Liver (tissue), 9 donors: ENCODE results near the gene ZNF783. TPM values are rescaled to one million over a fixed set of nuclear protein-coding genes. Genes with fewer than 3 reads are reported as not detected.

Source experiments
- DNase-seq: peaks from one replicate; pipeline ENCODE4 v3.0.0-alpha.2; 2017; ENCODE audit warnings: low spot score
- H3K27ac ChIP-seq, 2 donors: one replicate each; pipeline ENCODE4 v1.7.0; 2013; ENCODE audit warnings: inconsistent platforms in 2 of 2, low read length in 2 of 2, control low read depth in 1 of 2, low read depth in 1 of 2, mild to moderate bottlenecking in 1 of 2
- H3K27me3 ChIP-seq, 4 donors: one replicate each; pipeline versions ENCODE4 v1.6.1 to v1.7.0; 2013; ENCODE audit warnings: low read length in 3 of 4, inconsistent platforms in 1 of 4, mild to moderate bottlenecking in 1 of 4, moderate library complexity in 1 of 4; ENCODE audit not compliant: control insufficient read depth in 4 of 4, insufficient read depth in 4 of 4
- H3K36me3 ChIP-seq, 4 donors: one replicate each; pipeline versions ENCODE4 v1.6.1 to v1.7.0; 2013; ENCODE audit warnings: low read length in 3 of 4, mild to moderate bottlenecking in 3 of 4, low read depth in 1 of 4, moderate library complexity in 1 of 4; ENCODE audit not compliant: control insufficient read depth in 4 of 4, insufficient read depth in 3 of 4
- H3K4me1 ChIP-seq, 4 donors: one replicate each; pipeline versions ENCODE4 v1.6.1 to v1.7.0; 2013; ENCODE audit warnings: low read length in 3 of 4, mild to moderate bottlenecking in 3 of 4, moderate library complexity in 1 of 4; ENCODE audit not compliant: control insufficient read depth in 4 of 4, insufficient read depth in 4 of 4
- H3K4me3 ChIP-seq, 3 donors: one replicate each; pipeline versions ENCODE4 v1.6.1 to v1.7.0; 2013; ENCODE audit warnings: low read length in 3 of 3, control low read depth in 1 of 3, low read depth in 1 of 3, mild to moderate bottlenecking in 1 of 3
- H3K9ac ChIP-seq, 2 donors: one replicate each; pipeline ENCODE4 v1.7.0; 2013; ENCODE audit warnings: low read length in 2 of 2, mild to moderate bottlenecking in 2 of 2, moderate library complexity in 2 of 2, control low read depth in 1 of 2, low read depth in 1 of 2
- H3K9me3 ChIP-seq, 4 donors: one replicate each; pipeline versions ENCODE4 v1.6.1 to v1.7.0; 2013; ENCODE audit warnings: low read length in 3 of 4; ENCODE audit not compliant: control insufficient read depth in 4 of 4
- EGR1 ChIP-seq, 2 donors: IDR thresholded peaks; 2 replicates each; pipeline ENCODE4 v1.6.1; 2016 to 2018; ENCODE audit warnings: antibody characterized with exemption in 2 of 2, low read depth in 2 of 2
- FOXA1 ChIP-seq: IDR thresholded peaks from 2 replicates; pipeline ENCODE4 v1.6.1; 2016; ENCODE audit warnings: antibody characterized with exemption
- FOXA2 ChIP-seq: IDR thresholded peaks from 2 replicates; pipeline ENCODE4 v1.6.1; 2016; ENCODE audit warnings: antibody characterized with exemption
- GABPA ChIP-seq, 2 donors: IDR thresholded peaks in 1 of 2; conservative IDR thresholded peaks in 1 of 2; 2 replicates each; pipeline ENCODE4 v1.6.1; 2016; ENCODE audit warnings: antibody characterized with exemption in 2 of 2, mild to moderate bottlenecking in 1 of 2, moderate library complexity in 1 of 2
- HNF4A ChIP-seq, 2 donors: conservative IDR thresholded peaks; 2 replicates each; pipeline ENCODE4 v1.6.1; 2016; ENCODE audit warnings: antibody characterized with exemption in 2 of 2, mild to moderate bottlenecking in 2 of 2
- HNF4G ChIP-seq: IDR thresholded peaks from 2 replicates; pipeline ENCODE4 v1.6.1; 2016; ENCODE audit warnings: antibody characterized with exemption
- JUND ChIP-seq, 2 donors: IDR thresholded peaks; 2 replicates each; pipeline ENCODE4 v1.6.1; 2016; ENCODE audit warnings: antibody characterized with exemption in 2 of 2
- MAX ChIP-seq: IDR thresholded peaks from 2 replicates; pipeline ENCODE4 v1.6.1; 2016; ENCODE audit warnings: antibody characterized with exemption
- NR2F2 ChIP-seq: IDR thresholded peaks from 2 replicates; pipeline ENCODE4 v1.6.1; 2016; ENCODE audit warnings: antibody characterized with exemption
- RAD21 ChIP-seq, 2 donors: IDR thresholded peaks; 2 replicates each; pipeline ENCODE4 v1.6.1; 2016; ENCODE audit warnings: antibody characterized with exemption in 2 of 2, mild to moderate bottlenecking in 2 of 2
- REST ChIP-seq: IDR thresholded peaks from 2 replicates; pipeline ENCODE4 v1.6.1; 2016; ENCODE audit warnings: antibody characterized with exemption, mild to moderate bottlenecking
- RXRA ChIP-seq, 2 donors: IDR thresholded peaks; 2 replicates each; pipeline ENCODE4 v1.6.1; 2017 to 2018; ENCODE audit warnings: antibody characterized with exemption in 2 of 2, mild to moderate bottlenecking in 1 of 2
- SP1 ChIP-seq: IDR thresholded peaks from 2 replicates; pipeline ENCODE4 v1.6.1; 2018; ENCODE audit warnings: antibody characterized with exemption, mild to moderate bottlenecking
- TAF1 ChIP-seq: conservative IDR thresholded peaks from 2 replicates; pipeline ENCODE4 v1.6.1; 2016; ENCODE audit warnings: antibody characterized with exemption, mild to moderate bottlenecking
- YY1 ChIP-seq: IDR thresholded peaks from 2 replicates; pipeline ENCODE4 v1.6.1; 2016; ENCODE audit warnings: antibody characterized with exemption, mild to moderate bottlenecking
- WGBS: extraction: QIAGEN DNeasy Blood & Tissue Kit; methylation state at CpG from one replicate; pipeline ENCODE4 v1.1.7; 2013; 5-methylcytosine and 5-hydroxymethylcytosine counted together
- polyA plus RNA-seq, 2 donors: library from polyadenylated mRNA; stranded (reverse) in 1 of 2; unstranded in 1 of 2; fragments of 200-250 nt in 1 of 2; fragments of >200 nt in 1 of 2; fragmentation: Nextera tagmentation in 1 of 2; extraction: Ambion mirVana in 1 of 2; gene quantifications; one replicate each; pipeline versions ENCODE4 v1.2.1 to v1.2.3, GENCODE V29; 2013 to 2015
- total RNA-seq, 2 donors: library from RNA; depleted of rRNA; stranded (reverse); fragments of >200 nt; gene quantifications; one replicate each; pipeline ENCODE4 v1.2.3, GENCODE V29; 2014
- TF ChIP-seq, protein P1 (sequence below): IDR thresholded peaks from 2 replicates; pipeline ENCODE4 v1.6.1; 2016; ENCODE audit warnings: antibody characterized with exemption
- TF ChIP-seq, protein P2 (sequence below): fragments of 150-350 bp; IDR thresholded peaks from 2 replicates; pipeline ENCODE4 v1.5.1; 2017; ENCODE audit warnings: improper control_type of control experiment, low read depth, low read length; ENCODE audit not compliant: missing input control
- TF ChIP-seq, protein P3 (sequence below): IDR thresholded peaks from 2 replicates; pipeline ENCODE4 v1.6.1; 2016; ENCODE audit warnings: antibody characterized with exemption
- donor health status: healthy.
- donor health status: healthy.
- donor health status: healthy.
- donor health status: healthy.
- donor health status: healthy.

The ZNF783 gene
- total and polyA plus RNA-seq, 4 donors: 1.5 to 4.3 (median 1.8) TPM

DNA sequence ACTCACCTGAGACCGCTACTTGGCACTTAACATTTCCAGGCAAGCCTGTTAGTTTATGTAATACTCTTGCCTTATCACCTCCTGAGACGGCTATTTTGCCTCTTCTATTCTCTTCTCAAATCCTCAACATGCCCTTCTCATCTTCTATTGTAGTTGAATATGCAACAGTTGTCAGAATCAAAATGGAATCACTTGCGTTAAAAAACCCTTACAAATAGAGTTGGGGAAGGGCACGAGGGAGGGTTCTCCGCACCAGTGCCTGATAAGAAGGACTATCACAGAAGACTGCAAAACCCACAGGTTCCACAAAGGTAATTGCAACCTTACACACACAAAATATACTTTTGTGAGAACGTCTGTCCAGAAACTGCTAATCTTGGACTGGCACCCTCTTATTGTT lies 57.4 kb downstream of the ZNF783 start:
- Histone ChIP-seq H3K36me3 (no peaks in the 10 kb centered on the region), H3K4me3 (no peak overlapping the region), H3K27ac (no peak overlapping the region), H3K4me1 (peaks cover 0 to 6% (median 4%) of the 10 kb centered on the region in 4 donors), H3K9me3 (no peaks in the 10 kb centered on the region), H3K9ac (no peak overlapping the region), H3K27me3 (no peaks in the 10 kb centered on the region)
- TF ChIP-seq FOXA1 (no peak), MAX (no peak), HNF4G (no peak), HNF4A (conservative IDR thresholded peaks at IDR 0.05) (no peak), NR2F2 (no peak), REST (no peak), JUND (IDR thresholded peaks at IDR 0.05) (no peak), TAF1 (no peak), SP1 (no peak), RAD21 (IDR thresholded peaks at IDR 0.05) (no peak), YY1 (no peak), RXRA (IDR thresholded peaks at IDR 0.05) (no peak), FOXA2 (no peak), GABPA (IDR thresholded peaks at IDR 0.05 in 1 of 2, conservative IDR thresholded peaks at IDR 0.05 in 1 of 2) (no peak), EGR1 (IDR thresholded peaks at IDR 0.05; ENCODE audit: low read depth in 2 of 2) (no peak)
- TF ChIP-seq, protein P1, sequence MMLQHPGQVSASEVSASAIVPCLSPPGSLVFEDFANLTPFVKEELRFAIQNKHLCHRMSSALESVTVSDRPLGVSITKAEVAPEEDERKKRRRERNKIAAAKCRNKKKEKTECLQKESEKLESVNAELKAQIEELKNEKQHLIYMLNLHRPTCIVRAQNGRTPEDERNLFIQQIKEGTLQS: no peak
- TF ChIP-seq, protein P2, sequence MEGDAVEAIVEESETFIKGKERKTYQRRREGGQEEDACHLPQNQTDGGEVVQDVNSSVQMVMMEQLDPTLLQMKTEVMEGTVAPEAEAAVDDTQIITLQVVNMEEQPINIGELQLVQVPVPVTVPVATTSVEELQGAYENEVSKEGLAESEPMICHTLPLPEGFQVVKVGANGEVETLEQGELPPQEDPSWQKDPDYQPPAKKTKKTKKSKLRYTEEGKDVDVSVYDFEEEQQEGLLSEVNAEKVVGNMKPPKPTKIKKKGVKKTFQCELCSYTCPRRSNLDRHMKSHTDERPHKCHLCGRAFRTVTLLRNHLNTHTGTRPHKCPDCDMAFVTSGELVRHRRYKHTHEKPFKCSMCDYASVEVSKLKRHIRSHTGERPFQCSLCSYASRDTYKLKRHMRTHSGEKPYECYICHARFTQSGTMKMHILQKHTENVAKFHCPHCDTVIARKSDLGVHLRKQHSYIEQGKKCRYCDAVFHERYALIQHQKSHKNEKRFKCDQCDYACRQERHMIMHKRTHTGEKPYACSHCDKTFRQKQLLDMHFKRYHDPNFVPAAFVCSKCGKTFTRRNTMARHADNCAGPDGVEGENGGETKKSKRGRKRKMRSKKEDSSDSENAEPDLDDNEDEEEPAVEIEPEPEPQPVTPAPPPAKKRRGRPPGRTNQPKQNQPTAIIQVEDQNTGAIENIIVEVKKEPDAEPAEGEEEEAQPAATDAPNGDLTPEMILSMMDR: no peak
- TF ChIP-seq, protein P3, sequence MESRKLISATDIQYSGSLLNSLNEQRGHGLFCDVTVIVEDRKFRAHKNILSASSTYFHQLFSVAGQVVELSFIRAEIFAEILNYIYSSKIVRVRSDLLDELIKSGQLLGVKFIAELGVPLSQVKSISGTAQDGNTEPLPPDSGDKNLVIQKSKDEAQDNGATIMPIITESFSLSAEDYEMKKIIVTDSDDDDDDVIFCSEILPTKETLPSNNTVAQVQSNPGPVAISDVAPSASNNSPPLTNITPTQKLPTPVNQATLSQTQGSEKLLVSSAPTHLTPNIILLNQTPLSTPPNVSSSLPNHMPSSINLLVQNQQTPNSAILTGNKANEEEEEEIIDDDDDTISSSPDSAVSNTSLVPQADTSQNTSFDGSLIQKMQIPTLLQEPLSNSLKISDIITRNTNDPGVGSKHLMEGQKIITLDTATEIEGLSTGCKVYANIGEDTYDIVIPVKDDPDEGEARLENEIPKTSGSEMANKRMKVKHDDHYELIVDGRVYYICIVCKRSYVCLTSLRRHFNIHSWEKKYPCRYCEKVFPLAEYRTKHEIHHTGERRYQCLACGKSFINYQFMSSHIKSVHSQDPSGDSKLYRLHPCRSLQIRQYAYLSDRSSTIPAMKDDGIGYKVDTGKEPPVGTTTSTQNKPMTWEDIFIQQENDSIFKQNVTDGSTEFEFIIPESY: no peak
- DNase-seq: no peak
- WGBS: 95% methylated on average over 6 of the region's 6 CpGs
